Panc1 (cell line): ENCODE results near the gene TSPAN14.

Experiments
- POLR2AphosphoS5 ChIP-seq: IDR thresholded peaks from 2 replicates; pipeline ENCODE4 v1.6.1; 2012; ENCODE audit warnings: mild to moderate bottlenecking, low read depth, low read length, moderate library complexity
- SIN3A ChIP-seq: IDR thresholded peaks from 2 replicates; pipeline ENCODE4 v1.6.1; 2012; ENCODE audit warnings: low read depth, mild to moderate bottlenecking, low read length, moderate library complexity, borderline replicate concordance; ENCODE audit not compliant: insufficient read depth
- TF ChIP-seq, protein P1 (sequence below): fragments of 450-650 bp; IDR thresholded peaks from 2 replicates; pipeline ENCODE4 v1.5.1; 2017; ENCODE audit warnings: mild to moderate bottlenecking

DNA sequence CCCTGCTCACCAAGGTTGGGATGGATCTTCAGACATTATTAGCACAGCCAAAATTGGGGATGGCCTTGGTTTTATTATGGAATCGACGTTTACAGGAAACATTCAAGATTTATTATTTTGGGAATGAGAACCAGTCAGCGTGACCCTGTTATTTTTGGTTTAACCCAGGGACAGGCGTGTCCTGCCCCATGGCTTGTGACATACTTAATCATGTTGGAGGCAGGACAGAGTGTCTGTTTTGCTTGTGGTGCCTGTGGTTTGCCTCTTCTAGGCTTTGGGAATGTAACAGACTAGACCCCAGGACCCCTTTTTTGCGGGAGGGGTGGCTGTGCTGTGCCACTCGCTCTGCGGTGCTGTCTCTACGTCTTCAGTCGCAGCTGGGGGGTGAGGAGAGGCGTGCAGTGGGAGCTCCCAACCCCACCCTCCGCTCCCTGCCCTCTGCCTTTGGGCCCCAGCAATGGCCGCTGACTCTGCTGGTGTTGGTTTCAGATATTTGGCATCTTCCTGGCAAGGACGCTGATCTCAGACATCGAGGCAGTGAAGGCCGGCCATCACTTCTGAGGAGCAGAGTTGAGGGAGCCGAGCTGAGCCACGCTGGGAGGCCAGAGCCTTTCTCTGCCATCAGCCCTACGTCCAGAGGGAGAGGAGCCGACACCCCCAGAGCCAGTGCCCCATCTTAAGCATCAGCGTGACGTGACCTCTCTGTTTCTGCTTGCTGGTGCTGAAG, 63.5 kb downstream of the TSPAN14 start:
- TF ChIP-seq, protein P1, sequence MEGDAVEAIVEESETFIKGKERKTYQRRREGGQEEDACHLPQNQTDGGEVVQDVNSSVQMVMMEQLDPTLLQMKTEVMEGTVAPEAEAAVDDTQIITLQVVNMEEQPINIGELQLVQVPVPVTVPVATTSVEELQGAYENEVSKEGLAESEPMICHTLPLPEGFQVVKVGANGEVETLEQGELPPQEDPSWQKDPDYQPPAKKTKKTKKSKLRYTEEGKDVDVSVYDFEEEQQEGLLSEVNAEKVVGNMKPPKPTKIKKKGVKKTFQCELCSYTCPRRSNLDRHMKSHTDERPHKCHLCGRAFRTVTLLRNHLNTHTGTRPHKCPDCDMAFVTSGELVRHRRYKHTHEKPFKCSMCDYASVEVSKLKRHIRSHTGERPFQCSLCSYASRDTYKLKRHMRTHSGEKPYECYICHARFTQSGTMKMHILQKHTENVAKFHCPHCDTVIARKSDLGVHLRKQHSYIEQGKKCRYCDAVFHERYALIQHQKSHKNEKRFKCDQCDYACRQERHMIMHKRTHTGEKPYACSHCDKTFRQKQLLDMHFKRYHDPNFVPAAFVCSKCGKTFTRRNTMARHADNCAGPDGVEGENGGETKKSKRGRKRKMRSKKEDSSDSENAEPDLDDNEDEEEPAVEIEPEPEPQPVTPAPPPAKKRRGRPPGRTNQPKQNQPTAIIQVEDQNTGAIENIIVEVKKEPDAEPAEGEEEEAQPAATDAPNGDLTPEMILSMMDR = no peak
- TF ChIP-seq POLR2AphosphoS5 (no peak), SIN3A (no peak)
